Stimulated activated CD8-positive, alpha-beta memory T cell treated with anti-CD3 and anti-CD28 coated beads, Interleukin-15, amount 100 ng/mL, for 48 hours (primary cell): ENCODE data around the gene HMGXB3.

ENCODE experiments used
- DNase-seq, 2 donors: peaks; one replicate each; pipeline ENCODE4 v3.0.0-alpha.2; 2020; ENCODE audit warnings: low read depth in 2 of 2

Gene HMGXB3

GRCh38 chr5:150000256-150000989 is at the start of gene HMGXB3, which contains the start of gene TIGD6:
TSS of gene HMGXB3 (plus strand) at chr5:150000739. CDS start at chr5:150004853, 4,114 bp downstream.
TSS of gene TIGD6 (minus strand) at chr5:150000654. CDS start at chr5:149996348, 4,306 bp downstream.
- peak; percentile 90 to 92 for DNase-seq

GRCh38 chr5:149951138-149951749 is 49.3 kb upstream of the HMGXB3 start:
- DNase-seq, result no peak

- DNase-seq, result no peak
Measured at GRCh38 chr5:149953436-149954121, 47.0 kb upstream of the HMGXB3 start.

- DNase-seq, result no peak
Measured at GRCh38 chr5:149954798-149955197, 45.7 kb upstream of the HMGXB3 start.

- DNase-seq, result no peak
Measured at GRCh38 chr5:149956685-149957084, 43.9 kb upstream of the HMGXB3 start.

- DNase-seq, result no peak
Measured at GRCh38 chr5:149957855-149958254, 42.7 kb upstream of the HMGXB3 start.

GRCh38 chr5:149959406-149960236 is 40.9 kb upstream of the HMGXB3 start:
- peak; percentile 25 to 37 for DNase-seq

GRCh38 chr5:149960272-149961185 is 40.0 kb upstream of the HMGXB3 start, which contains the start of gene SLC26A2:
TSS of gene SLC26A2 (plus strand) at chr5:149960758. CDS start at chr5:149977653, 16,895 bp downstream.
- peak; percentile 94 for DNase-seq

GRCh38 chr5:149961186-149961685 is 39.3 kb upstream of the HMGXB3 start:
- DNase-seq, result no peak

GRCh38 chr5:149961957-149962409 is 38.6 kb upstream of the HMGXB3 start:
- no peak for DNase-seq

- no peak for DNase-seq
Measured at GRCh38 chr5:149962601-149963300, 37.8 kb upstream of the HMGXB3 start.

- DNase-seq, result no peak
Measured at GRCh38 chr5:149963729-149964128, 36.8 kb upstream of the HMGXB3 start.

- DNase-seq, result no peak
Measured at GRCh38 chr5:149966946-149967345, 33.6 kb upstream of the HMGXB3 start.

GRCh38 chr5:149969181-149969930 is 31.2 kb upstream of the HMGXB3 start:
- no peak for DNase-seq

- DNase-seq, result no peak
Measured at GRCh38 chr5:149975409-149975808, 25.1 kb upstream of the HMGXB3 start.

- no peak for DNase-seq
Measured at GRCh38 chr5:149979896-149980295, 20.6 kb upstream of the HMGXB3 start.

GRCh38 chr5:149981206-149981605 is 19.3 kb upstream of the HMGXB3 start:
- no peak for DNase-seq

GRCh38 chr5:149982505-149982904 is 18.0 kb upstream of the HMGXB3 start:
- DNase-seq, result no peak

GRCh38 chr5:149988126-149988525 is 12.4 kb upstream of the HMGXB3 start:
- no peak for DNase-seq
